ENCODE data around the gene GYPC.
"Not testable (repeated sequence)": the region's sequence is repeated elsewhere in the genome, so short reads cannot be mapped to it uniquely, and the experiment has no call there.

The GYPC gene

DNA sequence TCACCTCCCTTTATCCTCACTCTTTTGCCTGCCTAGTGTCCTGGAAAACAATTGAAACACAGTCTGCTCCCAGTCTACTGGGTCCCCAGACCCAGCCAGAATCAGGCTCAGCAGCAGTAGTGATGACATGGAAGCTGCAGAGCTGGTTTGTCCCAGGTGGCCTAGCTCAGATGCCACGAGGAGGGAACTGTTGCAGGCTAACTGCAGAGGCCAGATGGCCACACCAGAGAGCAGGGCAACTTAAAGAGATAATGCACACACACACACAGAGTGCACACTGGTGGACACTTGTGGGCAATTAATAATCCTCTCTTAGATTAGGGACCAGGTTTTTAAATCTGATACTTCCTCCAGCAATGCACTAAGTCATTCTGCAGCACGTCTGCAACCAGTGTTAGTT lies 42.4 kb downstream of the GYPC start:
- DNase-seq (ENCODE audit: low read depth in 2 of 2) = no peak

DNA sequence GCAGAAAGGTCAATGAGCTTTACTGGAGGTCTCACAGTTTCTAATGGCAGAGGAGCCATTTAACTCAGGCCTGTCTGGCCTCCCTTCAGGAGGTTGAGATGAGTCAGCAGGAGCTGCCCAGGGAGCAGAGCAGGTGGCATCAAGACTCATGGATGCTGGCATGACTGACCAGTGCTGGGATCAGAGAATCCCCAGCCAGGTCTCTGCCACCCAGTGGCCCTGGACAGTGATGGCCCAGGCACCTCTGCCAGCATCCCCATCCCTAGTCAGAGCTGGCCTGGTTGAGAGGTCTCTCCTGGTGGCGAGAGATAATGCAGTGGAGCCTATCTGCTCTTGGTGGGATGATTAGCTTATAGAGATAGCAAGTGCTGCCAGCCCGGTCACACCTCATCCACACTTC lies 43.1 kb downstream of the GYPC start:
- DNase-seq (ENCODE audit: low read depth in 2 of 2) = no peak

DNA sequence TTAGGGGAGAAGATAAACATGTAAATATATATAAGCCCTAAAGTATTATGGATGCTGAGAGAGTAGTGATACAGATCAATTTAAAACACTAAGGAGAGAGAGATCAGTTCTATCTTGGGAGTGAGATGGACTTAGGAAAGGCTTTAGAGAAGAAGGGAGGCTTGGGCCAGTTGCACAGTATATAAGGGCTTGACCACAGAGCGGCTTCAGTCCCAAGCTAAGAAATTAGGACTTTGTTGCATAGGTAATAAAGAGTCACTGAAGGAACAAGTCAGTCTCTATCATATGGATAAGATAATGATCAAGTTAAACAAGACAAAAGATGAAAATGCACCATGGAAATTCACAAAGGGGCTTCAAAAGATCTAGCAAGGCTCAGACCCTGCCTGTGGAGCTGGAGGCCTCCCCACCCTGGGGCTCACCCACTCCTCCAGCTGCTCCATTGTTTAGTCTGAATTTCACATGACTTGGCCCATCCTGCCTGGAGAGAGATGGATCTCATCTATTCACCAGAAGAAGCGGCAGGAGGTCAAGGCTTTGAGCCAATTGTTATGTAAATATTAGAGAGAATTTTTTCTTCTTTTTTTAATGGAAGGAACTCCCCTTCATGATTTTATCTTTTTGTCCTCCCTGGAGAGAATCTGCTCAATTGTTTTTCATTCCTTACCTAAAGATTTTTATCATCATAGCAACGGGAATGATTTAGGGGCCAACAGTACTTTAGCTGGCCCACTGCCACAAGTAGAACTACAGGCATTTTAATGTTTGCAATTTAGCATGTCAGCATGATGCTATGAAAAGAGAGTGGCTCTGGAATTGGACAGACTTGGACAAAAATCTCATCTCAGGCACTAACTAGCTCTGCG lies 44.0 kb downstream of the GYPC start:
- no peak for DNase-seq (ENCODE audit: low read depth in 2 of 2)

DNA sequence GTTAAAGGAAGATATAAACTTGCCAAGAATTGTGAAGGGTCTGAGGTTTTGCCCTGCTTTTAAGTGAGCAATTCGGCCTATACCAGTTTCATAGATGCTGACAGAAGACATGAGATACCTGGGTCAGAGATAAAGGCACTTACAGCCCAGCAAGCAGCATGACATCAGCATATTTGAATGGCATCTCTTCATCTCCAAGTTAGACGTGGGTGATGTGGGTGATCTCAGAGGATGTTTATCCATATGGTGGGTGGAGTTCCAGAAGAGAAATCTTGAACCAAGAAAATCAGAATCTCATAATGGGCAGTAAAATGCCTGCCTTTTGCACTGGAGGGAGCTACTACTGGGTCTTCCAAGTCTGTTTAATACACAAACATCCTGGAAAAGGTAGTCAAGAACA lies 44.7 kb downstream of the GYPC start:
- DNase-seq (ENCODE audit: low read depth in 2 of 2) = no peak

DNA sequence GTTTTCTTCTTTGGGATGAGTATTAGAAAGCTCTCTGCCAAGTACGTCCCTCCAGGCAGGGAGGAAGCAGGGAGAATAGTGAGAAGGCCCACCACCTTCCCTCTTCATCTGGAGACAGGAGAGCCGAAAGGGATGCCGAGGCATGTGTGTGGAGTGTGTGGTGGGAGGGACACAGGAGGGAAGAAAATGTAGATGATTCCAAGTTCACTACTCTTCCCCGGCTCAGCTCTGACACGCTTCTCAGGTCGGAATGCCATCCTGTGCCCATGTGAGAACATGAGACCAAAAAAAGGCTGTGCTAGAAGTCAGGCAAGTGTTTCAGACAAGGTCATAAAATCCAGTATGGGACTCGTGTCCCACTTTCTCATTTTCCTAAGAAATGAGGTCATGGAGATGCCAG lies 47.4 kb downstream of the GYPC start:
- no peak for DNase-seq (ENCODE audit: low read depth in 2 of 2)

DNA sequence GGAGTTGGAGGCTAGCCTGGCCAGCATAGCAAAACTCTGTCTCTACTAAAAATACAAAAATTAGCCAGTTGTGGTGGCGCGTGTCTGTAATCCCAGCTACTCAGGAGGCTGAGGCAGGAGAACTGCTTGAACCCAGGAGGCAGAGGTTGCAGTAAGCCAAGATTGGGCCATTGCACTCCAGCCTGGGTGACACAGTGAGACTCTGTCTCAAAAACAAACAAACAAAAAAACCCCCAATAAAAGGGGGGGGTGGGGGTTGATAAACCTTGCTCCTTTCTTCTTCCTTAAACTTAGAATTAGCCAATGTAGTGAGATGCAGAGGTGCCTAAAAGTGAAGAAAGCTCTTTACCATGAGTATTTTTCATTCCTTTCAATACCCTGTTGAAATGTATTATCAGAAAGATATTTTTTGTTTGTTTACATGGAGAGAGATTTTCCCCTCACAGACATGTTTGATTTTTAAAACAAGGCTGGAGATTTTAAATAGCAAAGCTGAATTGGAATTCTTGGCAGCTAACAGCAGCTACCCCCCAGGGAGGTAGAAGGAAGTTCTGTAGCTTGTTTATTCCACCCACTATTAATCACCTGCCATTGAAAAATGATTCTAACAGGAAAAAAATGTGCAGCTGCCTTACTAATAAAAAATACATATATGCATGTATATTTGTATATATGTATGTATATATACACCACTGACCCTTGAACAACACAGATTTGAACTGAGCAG lies 48.6 kb downstream of the GYPC start:
- no peak for DNase-seq (ENCODE audit: low read depth in 2 of 2)

DNA sequence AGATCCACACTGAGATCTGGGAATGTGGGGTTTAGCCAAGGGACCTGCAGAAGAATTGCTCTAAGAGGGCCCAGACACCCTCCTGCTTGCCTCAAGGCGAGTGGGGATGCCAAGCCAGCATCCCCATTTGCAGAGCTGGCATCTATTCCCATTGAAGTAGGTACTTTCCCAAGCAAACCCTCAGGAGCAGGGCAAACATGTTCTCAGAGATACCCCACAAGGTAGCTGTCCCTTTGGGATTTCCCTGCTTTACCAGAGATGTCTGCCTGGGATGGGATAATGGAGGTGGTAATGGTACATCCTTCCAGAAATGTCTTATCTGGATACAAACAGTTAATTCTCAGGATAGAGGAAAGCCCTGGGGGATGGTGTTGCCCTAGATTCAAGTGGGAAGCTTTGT lies 51.2 kb downstream of the GYPC start:
- DNase-seq (ENCODE audit: low read depth in 2 of 2) = no peak

DNA sequence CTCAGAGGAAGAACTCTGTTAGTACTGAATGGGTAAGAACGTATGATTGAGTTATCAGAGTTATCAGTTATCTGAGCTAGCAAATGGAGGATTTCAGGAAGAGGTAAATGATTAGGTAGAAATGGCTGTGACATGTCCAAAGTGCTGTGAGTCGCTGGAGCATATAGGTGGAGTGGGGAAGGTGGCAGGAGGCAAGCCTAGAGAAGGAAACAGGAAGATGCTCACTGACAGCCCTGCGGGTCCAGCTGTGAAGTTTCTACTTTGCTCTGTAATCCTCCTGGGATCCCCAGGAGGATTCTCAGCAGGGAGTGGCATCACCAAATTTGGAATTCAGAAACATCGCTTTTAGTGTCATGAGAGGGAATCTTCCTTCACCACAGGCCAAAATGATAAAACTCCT lies 52.0 kb downstream of the GYPC start:
- DNase-seq (ENCODE audit: low read depth in 2 of 2) = no peak

DNA sequence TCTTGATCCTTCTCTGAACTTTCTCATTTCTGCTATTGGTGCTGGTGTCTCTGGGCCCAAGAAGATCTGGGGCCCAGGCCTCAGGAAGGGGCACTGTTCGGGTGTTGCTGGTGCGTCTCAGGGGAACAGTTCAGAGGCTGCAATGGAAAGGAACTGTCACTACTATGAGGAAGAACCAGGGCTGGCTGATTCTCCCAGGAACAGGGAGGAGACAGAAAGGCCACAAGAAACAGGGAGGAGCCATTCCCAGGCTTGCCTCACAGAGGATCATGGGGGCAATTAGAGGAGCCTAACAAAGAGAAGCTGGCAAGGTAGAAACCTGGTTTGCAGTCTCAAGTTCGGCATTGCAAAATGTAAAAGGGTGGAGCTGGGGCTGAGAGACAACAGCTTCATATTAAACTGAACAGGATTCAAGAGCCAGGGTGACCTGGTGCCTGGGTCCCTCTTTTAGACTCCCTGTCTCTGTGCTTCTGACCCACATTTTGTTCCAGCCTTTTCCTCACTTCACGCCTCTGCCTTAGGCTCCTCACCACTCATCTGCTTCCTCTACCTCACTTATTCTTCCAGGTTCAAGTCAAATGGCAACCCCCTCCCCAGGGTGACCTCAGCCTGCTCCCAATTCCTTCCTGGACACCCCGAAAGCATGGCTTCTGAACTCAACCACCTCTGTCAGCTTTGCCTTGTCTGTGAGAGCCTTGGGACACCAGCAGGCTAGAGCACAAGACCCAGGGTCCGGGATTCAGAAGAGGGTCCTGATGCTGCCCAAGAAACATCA lies 58.4 kb downstream of the GYPC start:
- no peak for DNase-seq (ENCODE audit: low read depth in 2 of 2)

DNA sequence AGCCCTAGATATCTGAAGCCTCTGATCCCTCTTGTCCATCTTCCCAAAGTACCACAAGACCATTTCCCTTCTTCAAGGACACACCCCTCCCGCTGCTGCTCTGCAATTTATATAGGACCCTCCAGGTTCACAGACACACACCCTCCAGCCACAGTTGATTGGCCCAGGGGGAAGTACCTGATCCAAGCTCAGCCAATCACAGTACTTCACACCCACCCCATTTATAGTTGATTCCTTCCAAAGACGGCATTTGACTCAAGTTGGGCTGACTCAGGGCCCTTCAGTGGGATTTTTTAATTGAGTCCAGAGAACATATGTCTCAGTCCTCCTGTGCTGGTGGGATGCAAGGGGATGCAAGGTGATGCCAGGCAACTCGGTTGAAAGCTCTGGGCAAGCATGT lies 59.2 kb downstream of the GYPC start:
- no peak for DNase-seq (ENCODE audit: low read depth in 2 of 2)

DNA sequence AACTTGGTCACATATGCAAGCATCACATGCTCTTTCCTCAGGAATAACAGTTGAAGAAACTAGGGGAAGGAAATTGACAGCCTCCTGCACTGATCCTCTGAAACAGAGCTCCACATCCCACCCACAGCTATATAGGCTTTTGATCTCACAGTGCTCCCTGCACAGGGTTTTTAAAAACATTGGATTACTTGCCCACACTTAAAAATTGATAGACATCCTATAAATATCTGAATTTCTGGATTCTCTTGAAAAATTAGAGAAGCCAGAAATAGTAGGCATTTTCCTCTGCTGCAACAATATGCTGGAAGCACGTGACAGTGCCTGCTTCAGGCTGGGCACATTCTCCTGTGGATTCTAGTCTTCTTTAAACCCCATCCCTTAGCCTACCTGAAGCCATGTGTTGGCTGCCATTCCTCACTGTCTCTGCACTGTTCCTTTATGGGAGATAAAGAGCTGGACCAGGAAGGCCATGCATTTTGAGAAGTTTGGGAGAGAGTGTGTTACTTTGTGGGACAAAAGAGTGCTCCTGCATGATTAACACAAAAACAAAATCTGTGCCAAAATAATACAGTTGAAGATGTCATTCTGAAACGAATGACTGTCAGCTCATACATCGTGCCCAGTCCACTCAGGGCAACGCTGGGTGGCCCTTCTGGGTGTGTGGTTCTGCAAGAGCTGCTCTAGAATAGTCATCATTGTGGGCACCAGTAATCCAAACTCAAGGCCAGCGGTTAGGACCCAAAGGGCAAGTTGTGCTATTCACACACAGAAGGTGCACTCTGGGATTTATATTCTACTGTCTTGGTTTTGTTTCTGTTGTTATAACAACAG lies 59.8 kb downstream of the GYPC start:
- DNase-seq (ENCODE audit: low read depth in 2 of 2) = no peak

DNA sequence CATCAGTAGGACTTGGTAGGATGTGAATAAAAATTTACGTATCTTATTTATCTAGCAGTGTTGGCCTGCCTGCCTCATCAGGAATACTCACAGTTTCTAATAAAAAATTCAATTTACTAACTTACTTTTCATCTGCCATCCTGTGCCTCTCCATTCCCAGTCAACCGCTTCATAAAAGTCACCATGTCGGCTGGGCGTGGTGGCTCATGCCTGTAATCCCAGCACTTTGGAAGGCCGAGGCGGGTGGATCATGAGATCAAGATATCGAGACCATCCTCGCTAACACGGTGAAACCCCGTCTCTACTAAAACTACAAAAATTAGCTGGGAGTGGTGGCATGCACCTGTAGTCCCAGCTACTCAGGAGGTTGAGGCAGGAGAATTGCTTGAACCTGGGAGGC lies 61.3 kb downstream of the GYPC start:
- DNase-seq (ENCODE audit: low read depth in 2 of 2) = not testable (repeated sequence)

DNA sequence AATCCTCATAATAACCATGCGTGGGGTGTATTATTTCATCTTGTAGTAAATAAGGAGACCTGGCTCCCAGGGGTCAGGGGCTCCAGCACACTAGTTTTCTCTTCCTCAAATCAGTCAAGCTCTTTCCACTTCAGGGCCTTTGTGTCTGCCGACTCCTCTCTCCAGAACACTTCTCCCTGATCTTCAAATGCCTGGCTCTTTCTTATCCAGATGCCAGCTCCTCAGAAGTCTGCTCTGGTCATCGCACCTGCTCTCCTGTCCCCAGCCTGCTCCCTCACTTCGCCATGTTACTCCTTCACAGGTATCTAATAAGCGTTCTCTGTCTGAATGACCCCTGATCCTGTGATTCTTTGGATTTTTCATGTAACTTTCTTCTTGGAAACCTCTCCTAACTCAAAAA lies 62.0 kb downstream of the GYPC start:
- no peak for DNase-seq (ENCODE audit: low read depth in 2 of 2)

DNA sequence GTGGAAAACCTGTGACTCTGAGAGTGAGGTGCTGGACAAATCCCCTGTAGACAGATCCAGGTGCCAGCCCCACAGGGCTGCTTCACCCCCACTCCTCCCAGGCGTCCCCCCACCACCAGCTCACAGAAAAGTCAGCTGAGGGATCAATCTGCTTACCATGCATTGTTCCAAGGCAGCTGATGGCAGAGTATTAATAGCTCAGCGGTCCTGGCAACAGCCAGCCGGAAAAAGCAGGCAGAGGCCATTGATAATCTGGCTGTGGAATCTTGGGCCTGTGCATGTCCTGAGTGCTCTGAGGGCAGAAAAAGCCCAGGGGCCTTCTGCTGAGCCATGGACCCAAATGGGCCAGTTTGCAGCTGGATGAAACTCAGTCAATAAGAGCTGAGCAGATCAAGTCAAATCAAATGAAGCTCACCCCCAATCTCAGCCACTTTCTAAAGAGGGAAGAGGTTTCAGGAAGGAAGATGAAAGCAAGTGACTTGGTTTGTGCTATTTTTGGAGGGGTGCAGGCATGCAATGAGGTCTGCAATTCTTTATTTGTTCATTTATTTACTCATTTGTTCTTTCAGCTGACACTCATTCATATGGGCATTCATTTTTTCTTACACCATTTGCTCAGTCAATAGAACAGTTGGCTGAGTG lies 63.4 kb downstream of the GYPC start:
- DNase-seq (ENCODE audit: low read depth in 2 of 2) = no peak

DNA sequence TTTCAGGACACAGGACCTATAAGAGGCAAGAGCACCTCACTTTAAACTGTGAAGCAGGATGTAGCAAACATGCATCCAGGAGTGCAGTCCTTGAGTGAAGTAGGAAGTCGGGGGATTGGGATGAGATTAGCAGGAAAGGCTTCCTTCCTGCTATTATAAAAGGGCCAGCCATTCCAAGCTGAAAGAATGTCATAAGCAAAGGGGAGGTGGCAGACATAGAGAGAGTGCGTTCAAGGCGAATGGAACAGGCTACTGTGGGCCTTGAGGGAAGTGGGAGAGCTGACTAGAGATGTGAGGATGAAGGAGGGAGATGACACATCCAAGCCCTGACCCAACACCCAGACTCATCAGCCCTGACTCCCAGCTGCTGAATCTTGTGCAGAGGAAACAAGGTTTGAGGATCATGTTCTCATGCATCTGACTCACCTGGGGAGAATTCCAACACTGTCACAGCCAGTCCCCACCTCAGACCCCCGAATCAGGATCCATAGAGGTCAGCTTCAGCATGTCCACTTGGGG lies 63.9 kb downstream of the GYPC start:
- DNase-seq (ENCODE audit: low read depth in 2 of 2) = no peak

DNA sequence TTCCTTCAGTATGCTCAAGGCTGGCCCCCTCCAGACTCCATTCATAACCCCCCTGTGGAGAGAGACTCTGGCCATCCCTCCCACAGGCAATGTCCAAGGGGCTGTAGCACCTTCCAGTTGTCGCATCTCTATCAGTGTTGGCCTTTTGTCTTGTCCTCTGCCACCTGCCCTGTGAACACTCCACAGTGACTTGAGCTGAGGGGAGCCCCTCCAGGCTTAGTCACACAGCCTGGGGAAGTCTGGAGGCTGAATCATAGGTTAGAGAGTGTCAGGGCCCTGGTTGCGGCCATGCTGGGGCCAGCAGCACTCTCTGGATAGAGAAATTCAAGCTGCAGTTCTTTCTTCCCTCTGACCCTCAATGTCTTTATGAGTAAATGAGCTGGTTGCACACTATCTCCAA lies 64.7 kb downstream of the GYPC start:
- no peak for DNase-seq (ENCODE audit: low read depth in 2 of 2)

DNA sequence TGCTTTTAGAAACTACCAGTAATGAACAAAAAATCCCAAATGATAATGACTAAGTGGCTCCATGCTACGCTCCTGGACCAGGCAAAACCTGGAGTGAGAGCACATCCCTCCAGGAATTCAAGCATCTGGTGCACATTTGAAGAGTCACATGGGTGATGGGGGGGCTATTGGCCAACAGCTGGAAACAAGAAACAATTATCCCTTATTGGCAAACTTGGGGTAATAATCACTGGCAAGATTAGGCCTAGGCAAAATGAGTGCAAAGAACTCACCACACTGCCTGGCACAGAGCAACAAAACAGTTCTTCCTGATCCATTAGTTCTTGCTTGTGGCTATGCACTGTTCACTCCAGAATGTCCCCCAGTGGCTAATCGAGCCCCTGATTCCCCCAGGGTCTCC lies 66.1 kb downstream of the GYPC start:
- DNase-seq (ENCODE audit: low read depth in 2 of 2) = no peak

DNA sequence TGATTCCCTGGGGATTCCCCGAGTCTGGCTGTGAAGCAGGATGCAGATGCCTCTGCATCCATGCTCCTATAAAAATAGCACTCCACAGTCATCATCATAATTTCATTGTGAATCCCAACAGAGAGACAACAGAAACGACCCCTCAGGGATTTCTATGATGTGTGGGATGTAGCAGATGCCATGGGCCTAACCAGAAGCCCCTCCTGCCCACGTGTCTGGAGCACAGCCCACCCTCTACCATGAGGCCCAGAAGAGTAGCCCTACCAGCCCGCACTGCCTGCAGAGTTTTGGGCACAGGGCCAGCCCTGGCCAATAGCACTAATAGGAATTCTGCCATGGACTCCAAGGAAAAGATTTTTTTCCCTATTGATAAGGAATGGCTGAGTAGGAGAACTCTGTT lies 66.6 kb downstream of the GYPC start:
- DNase-seq (ENCODE audit: low read depth in 2 of 2) = no peak

DNA sequence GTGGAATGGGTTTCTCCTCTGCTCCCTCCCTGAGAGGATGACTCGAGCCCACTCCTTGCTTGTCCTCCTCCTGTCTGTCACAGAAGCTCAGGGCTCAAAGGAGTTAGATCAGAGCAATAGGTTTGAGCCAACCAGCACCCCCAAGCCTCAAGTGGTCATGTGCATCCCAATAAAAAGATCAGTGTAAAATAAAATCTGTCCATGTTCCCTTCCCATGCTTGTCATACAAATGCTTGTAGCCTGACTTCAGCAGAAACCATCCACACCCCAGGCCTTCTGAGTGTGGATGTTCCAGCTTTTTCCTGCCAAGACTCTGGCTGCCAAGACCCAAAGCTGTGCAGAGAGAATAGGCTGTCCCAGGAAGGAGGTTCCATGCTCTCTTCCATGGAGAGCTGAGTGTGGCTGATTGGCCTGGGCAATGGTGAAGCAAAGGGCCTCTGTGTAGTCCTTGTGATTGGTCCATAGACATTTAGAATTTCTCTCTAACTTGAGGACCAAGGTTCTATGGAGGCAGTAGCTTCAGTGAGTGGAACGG lies 67.4 kb downstream of the GYPC start:
- DNase-seq (ENCODE audit: low read depth in 2 of 2) = no peak

DNA sequence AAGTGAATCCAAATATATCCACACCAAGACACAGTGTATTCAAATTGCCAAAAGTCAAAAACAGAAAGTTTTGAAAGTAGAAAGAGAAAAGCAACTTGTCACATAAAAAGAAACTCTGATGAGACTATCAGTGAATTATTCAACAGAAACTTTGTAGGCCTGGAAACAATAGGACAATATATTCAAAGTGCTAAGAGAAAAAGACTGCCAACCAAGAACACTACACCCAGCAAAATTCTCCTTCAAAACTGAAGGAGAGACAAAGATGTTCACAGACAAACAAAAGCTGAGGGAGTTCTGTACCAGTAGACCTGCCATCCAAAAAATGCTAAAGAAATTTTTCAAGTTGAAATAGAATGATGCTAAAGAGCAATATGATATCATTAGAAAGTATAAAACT lies 69.6 kb downstream of the GYPC start:
- DNase-seq (ENCODE audit: low read depth in 2 of 2) = no peak

DNA sequence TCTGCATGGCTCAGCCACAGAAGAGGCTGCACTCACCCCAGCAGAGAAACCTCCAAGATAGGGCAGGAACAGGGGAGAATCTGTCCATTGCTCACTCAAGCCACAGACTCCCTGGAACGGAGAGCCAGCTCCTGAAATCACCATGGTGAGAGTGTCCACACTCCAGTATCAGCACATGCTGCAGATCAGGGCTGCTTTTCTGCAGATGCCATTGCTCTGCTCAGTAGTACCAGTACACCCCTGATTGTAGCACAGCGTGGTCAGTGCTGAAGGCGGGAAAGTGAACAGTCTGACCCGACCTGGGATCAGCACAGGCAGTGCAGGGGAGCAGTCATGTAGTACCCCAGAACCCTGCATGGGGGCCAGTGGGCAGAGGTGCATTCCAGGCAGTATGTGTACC lies 73.9 kb downstream of the GYPC start:
- DNase-seq (ENCODE audit: low read depth in 2 of 2) = no peak

Data from stimulated activated CD4-positive, alpha-beta T cell treated with anti-CD3 and anti-CD28 coated beads, Interleukin-12 subunit alpha, Interleukin-12 subunit beta, amount 100 ng/mL, for 24 hours (primary cell).